Activated naive CD4-positive, alpha-beta T cell treated with Interleukin-2 at 50 U/mL for 16 hours (primary cell): Measurements from ENCODE around the gene QSER1.
"Not testable (repeated sequence)": the region's sequence is repeated elsewhere in the genome, so short reads cannot be mapped to it uniquely, and the experiment has no call there.

Experiments
- DNase-seq: peaks from one replicate; pipeline ENCODE4 v3.0.0-alpha.2; 2020

The QSER1 gene

DNA sequence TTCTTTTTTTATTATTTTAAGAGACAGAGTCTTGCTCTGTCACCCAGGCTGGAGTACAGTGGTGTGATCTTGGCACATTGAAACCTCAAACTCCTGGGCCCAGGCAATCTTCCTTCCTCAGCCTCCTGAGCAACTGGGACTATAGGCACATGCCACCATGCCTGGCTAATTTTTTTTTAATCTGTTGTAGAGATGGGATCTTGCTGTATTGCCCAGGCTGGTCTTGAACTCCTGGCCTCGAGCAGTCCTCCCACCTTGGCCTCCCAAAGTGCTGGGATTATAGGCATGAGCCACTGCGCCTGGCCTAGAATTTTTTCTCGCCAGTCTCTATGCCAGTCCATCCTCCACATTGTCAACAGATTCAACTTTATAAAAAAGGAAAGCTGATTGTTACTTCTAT, 44.7 kb downstream of the QSER1 start:
- DNase-seq, result not testable (repeated sequence)

GRCh38 chr11:32939046-32939445, 46.4 kb downstream of the QSER1 start:
- DNase-seq, result no peak

GRCh38 chr11:32939866-32940265, 47.3 kb downstream of the QSER1 start:
- no peak for DNase-seq

GRCh38 chr11:32940865-32941264, 48.3 kb downstream of the QSER1 start:
- no peak for DNase-seq

DNA sequence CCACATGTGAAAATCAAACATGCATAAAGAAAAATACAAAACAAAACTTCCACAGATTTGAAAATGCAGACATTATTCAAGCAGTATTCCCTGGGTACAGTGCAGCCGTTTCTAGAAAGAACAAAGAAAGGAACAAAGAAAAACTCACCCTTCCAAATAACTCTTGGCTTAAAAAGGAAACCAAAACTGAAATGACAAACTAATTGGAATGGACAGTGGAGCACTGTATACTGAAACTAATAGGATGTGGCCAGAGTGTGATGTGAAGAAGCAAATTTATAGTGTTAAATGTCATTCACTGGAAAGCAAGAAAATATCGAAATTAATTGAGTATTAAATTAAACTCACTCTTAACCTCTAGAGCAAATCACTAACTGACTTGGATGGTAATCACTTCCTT, 55.4 kb downstream of the QSER1 start:
- no peak for DNase-seq

- no peak for DNase-seq
These were observed 57.1 kb downstream of the QSER1 start for GRCh38 chr11:32949739-32950138.

GRCh38 chr11:32952421-32952820, 59.8 kb downstream of the QSER1 start:
- DNase-seq, result no peak

- DNase-seq, result no peak
These were observed 61.1 kb downstream of the QSER1 start for GRCh38 chr11:32953700-32954099.

DNA sequence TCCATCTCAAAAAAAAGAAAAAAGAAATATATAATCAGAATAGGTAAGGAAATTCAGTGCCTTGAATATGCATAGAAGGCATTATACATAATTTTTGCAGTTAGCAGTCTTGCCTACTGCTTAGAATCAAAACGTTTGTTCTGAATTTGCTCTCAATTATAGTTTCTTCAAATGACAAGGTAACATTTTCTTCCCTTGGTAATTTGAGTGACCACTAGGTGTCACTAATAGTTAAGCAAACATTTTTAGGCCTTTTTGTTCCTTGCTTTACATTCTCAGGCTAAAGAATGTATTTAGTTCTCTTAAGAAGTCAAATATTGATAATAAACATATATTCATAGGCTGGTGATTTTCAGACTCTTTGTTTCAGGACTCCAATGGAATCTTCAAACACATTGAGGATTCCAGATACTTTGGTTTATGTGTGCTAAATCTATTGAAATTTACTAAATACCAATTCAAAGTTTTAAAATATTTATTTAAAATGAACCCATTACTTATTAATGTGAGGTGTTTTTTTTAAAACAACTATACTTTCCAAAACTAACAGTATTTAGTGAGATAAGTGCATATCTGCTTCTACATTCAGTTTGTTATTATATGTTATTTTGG, 68.0 kb downstream of the QSER1 start:
- DNase-seq, result no peak

GRCh38 chr11:32962016-32962415, 69.4 kb downstream of the QSER1 start:
- no peak for DNase-seq

- DNase-seq, result no peak
These were observed 71.1 kb downstream of the QSER1 start for GRCh38 chr11:32963721-32964120.

DNA sequence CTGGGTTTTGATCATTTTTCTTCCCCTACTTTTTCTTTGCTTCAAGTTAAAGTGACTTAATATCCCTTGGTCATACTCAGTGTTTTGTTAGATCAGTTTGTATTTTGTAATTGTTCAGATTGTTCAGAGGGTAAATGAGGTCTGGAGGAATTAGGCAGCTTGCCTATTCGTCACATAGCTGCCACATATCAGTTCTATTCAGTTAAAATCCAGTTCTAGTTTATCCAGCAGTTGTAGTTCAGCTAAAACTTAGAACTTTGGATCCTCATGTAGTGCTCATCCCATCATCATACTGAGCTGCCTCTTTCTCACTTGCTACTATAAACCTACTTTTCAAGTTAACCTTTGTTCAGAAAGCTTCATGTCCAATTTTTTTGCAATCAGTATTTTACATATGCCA, 75.9 kb downstream of the QSER1 start:
- no peak for DNase-seq

GRCh38 chr11:32972233-32972632, 79.6 kb downstream of the QSER1 start:
- not testable (repeated sequence) for DNase-seq

DNA sequence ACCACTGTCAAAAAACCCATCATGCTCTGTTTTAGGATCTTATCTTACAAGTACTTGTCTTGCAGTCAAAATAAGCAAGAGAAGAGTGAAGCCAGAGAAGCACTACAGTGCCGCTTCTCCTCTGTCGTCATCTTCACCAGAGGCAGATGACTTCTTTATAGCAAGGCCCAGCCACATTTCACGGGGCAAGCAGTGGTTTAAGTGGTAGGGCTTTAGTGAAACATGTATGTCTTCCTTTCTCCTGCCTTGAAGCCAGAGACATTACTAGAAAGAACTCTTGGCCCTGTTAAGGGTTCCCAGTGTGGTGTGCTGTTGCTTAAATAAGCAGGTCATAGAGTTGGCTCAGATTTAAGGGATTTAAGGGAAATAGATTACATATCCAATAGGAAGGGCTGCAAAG, 80.2 kb downstream of the QSER1 start:
- DNase-seq, result no peak

GRCh38 chr11:32982626-32983025, 90.0 kb downstream of the QSER1 start:
- no peak for DNase-seq

- DNase-seq, result no peak
These were observed 90.9 kb downstream of the QSER1 start for GRCh38 chr11:32983506-32983905.

DNA sequence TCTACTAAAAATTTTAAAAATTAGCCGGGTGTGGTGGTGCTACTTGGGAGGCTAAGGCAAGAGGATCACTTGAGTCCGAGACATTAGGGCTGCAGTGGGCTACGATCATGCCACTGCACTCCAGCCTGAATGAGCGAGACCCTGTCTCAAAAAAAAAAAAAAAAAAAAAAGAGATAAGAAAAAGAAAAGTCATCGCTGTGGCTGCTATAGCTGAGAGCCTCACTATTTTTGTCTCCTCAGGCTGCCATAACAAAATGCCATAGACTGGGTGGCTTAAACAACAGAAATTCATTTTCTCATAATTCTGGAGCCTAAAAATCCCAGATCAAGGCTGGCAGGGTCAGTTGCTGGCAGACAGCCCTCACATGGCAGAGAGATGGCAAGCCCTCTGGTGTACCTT, 93.0 kb downstream of the QSER1 start:
- DNase-seq, result no peak

- no peak for DNase-seq
These were observed 95.2 kb downstream of the QSER1 start for GRCh38 chr11:32987851-32988250.

DNA sequence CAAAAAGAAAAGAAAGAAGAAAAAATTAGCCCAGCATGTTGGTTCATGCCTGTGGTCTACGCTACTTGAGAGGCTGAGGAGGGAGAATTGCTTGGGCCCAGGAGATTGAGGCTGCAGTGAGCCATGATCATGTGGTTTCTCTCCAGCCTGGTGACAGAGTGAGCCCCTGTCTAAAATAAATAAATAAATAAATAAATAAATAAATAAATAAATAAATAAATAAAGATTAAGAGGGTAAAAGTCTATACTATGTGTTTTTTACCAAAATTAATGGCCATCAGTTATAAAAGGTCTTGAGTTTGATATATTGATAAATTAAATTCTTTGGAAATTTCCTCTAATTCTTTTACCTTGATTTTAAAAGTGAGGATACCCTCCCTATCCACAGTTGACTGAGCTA, 97.9 kb downstream of the QSER1 start:
- no peak for DNase-seq

DNA sequence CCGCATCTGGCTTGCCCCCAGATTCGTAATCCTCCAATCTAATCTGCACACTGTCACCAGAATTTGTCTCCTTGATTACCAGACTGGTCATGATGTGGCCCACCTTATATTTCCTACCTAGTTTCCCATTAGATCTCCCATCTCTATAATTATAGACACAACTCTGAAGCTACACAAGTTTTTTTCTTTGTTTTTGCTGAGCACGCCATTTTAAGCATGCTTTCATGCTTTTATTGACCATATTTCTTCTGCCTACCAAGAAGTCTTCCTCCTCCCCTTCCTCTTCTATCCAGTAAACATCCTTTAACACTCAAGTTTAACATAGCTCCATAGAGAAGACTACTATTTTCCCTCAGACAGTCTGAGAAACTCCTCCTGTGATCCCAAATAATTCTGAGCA, 98.8 kb downstream of the QSER1 start:
- DNase-seq, result no peak

- no peak for DNase-seq
These were observed 99.3 kb downstream of the QSER1 start for GRCh38 chr11:32991898-32992297.

DNA sequence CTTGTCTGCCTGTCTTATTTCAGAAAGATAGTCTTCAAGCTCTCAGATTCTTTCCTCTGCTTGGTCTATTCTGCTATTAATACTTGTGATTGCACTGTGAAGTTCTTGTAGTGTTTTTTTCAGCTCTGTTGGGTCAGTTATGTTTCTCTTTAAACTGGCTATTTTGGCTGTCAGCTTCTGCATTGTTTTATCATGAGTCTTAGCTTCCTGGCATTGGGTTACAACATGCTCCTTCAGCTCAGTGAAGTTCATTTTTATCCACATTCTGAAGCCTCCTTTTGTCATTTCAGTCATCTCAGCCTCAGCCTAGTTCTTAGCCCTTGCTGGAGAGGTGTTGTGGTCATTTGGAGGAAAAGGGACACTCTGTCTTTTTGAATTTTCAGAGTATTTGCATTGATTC, 107.6 kb downstream of the QSER1 start:
- DNase-seq, result no peak

DNA sequence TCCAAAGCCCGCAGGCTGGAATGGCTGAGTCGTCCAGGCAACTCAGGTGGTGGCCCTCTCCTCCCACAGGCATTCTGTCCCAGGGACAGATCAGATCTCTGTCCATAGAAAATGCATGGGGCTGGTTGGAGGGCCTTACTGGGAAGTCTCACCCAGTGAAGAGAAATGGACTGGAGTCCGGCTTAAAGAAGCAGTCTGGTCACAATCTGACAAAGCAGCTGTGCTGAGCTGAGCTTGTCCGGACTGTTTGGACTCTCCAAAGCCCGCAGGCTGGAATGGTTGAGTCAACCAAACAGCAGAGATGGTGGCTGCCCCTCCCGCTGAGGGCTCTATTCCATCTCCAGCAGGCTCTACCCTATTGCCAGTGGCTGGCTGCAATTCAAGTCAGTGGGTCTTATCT, 108.7 kb downstream of the QSER1 start:
- no peak for DNase-seq

DNA sequence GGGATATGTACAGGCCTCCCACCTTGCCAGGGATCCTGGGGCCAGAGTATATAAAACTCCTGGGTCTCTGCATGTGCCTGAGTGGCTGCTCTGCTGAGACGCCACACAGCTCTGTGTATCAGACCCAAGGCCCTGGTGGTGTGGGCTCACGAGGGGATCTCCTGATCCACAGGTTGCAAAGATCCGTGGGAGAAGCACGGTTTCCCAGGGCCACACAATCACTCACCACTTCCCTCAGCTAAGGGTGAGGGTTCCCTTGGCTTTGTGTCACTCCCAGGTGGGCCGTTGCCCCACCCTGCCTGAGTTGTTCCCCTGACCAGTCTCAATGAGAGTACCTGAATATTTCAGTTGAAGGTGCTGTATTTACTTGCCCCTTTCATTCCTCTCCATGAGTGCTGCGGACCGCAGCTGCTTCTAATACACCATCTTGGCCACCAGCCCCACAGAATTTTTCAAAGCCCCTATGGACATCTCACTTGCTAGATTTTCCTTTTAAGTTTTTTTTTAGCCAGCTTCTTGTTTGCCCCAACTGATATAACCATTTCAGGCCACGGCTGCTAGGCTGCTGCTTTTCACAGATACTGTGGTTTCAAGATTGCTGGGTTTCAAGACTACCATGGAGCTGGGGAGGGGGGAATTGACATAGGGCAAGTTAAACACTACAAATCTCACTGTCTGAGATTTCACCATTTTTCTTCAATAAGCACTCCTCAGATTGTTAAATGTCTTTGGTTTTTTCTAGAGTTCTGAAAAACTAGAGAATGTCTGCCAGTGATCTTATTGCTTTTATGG, 109.3 kb downstream of the QSER1 start:
- DNase-seq, result no peak

GRCh38 chr11:33005175-33005574, 112.6 kb downstream of the QSER1 start:
- no peak for DNase-seq
